SK-N-SH (cell line): ENCODE measurements around the gene FOSB. TPM values are rescaled to one million over a fixed set of nuclear protein-coding genes. Genes with fewer than 3 reads are reported as not detected.

Source experiments
- CTCF ChIA-PET: fragments of 300-600, 350-600 bp; formaldehyde crosslinking; extraction: SDS; loops from one replicate; lab custom pipeline; 2021; lab: Yijun Ruan, JAX
- POLR2A ChIA-PET: fragments of 350-600 bp; sonication (Branson Sonifier 250); formaldehyde crosslinking; extraction: SDS; loops from one replicate; lab custom pipeline; 2020; ENCODE audit warnings: antibody characterized with exemption, inconsistent platforms; lab: Yijun Ruan, JAX
- DNase-seq: peaks from one replicate; pipeline ENCODE4 v3.0.0; 2012
- H2AFZ ChIP-seq: fragments of 200-600 bp; sonication (generic); 2 replicates; pipeline ENCODE4 v1.8.1; 2016; ENCODE audit warnings: antibody characterized with exemption, mild to moderate bottlenecking, low read depth
- H3F3A ChIP-seq: fragments of 200-600 bp; sonication (generic); replicated peaks from 2 replicates; pipeline ENCODE3; 2016; ENCODE audit warnings: antibody characterized with exemption, mild to moderate bottlenecking; ENCODE audit not compliant: insufficient read depth
- H3K27ac ChIP-seq, 2 experiments: fragments of 200-500 bp in 1 of 2; fragments of 200-600 bp in 1 of 2; sonication (Bioruptor generic) in 1 of 2; sonication (generic), shearing (Covaris generic) in 1 of 2; 2 replicates each; pipeline versions ENCODE4 v1.5.1 to v1.6.1; 2014 to 2016; ENCODE audit warnings: low read depth in 2 of 2, inconsistent platforms in 1 of 2, low read length in 1 of 2, mild to moderate bottlenecking in 1 of 2, mixed read lengths in 1 of 2
- H3K27me3 ChIP-seq: fragments of 200-600 bp; sonication (generic), shearing (Covaris generic); 2 replicates; pipeline ENCODE4 v1.6.1; 2016; ENCODE audit warnings: mixed run types; ENCODE audit not compliant: insufficient read depth
- H3K36me3 ChIP-seq, 2 experiments: fragments of 200-500 bp in 1 of 2; fragments of 200-600 bp in 1 of 2; sonication (Bioruptor generic) in 1 of 2; sonication (generic) in 1 of 2; replicated peaks in 1 of 2; 2 replicates each; pipeline versions ENCODE3 to v1.5.1; 2014 to 2016; ENCODE audit warnings: low read length in 1 of 2, mild to moderate bottlenecking in 1 of 2; ENCODE audit not compliant: insufficient read depth in 2 of 2, control insufficient read depth in 1 of 2
- H3K4me1 ChIP-seq, 2 experiments: fragments of 200-500 bp in 1 of 2; fragments of 200-600 bp in 1 of 2; sonication (Bioruptor generic) in 1 of 2; sonication (generic), shearing (Covaris generic) in 1 of 2; 2 replicates each; pipeline versions ENCODE4 v1.5.1 to v1.6.1; 2014 to 2016; ENCODE audit warnings: low read depth in 1 of 2, low read length in 1 of 2, mixed run types in 1 of 2; ENCODE audit not compliant: insufficient read depth in 2 of 2, control insufficient read depth in 1 of 2
- H3K4me2 ChIP-seq: fragments of 200-600 bp; sonication (generic), shearing (Covaris generic); 2 replicates; pipeline ENCODE4 v1.6.1; 2017; ENCODE audit warnings: mixed run types
- H3K4me3 ChIP-seq, 2 experiments: fragments of 200-500 bp in 1 of 2; fragments of 200-600 bp in 1 of 2; sonication (Bioruptor generic) in 1 of 2; sonication (generic), shearing (Covaris generic) in 1 of 2; 2 replicates each; pipeline versions ENCODE4 v1.5.1 to v1.8.1; 2014 to 2016; ENCODE audit warnings: low read depth in 2 of 2, inconsistent platforms in 1 of 2, low read length in 1 of 2, mild to moderate bottlenecking in 1 of 2, mixed read lengths in 1 of 2, moderate library complexity in 1 of 2
- H3K79me2 ChIP-seq: fragments of 200-600 bp; sonication (generic); 2 replicates; pipeline ENCODE4 v1.8.1; 2017; ENCODE audit warnings: mild to moderate bottlenecking; ENCODE audit not compliant: insufficient read depth
- H3K9ac ChIP-seq: fragments of 200-600 bp; sonication (generic); 2 replicates; pipeline ENCODE4 v1.6.1; 2017; ENCODE audit warnings: mixed run types
- H3K9me2 ChIP-seq: fragments of 200-600 bp; sonication (generic); 2 replicates; pipeline ENCODE4 v1.6.1; 2017; ENCODE audit warnings: mixed run types
- H3K9me3 ChIP-seq: fragments of 200-600 bp; sonication (generic); 2 replicates; pipeline ENCODE4 v1.6.1; 2017; ENCODE audit warnings: mixed run types, mild to moderate bottlenecking, moderate library complexity
- H4K20me1 ChIP-seq: fragments of 200-600 bp; sonication (generic); 2 replicates; pipeline ENCODE4 v1.6.1; 2017; ENCODE audit warnings: mild to moderate bottlenecking, mixed run types; ENCODE audit not compliant: insufficient read depth
- ELF1 ChIP-seq: IDR thresholded peaks from 2 replicates; pipeline ENCODE4 v1.4.0; 2012
- EP300 ChIP-seq, 2 experiments: IDR thresholded peaks; 2 replicates each; pipeline versions ENCODE4 v1.4.0 to v1.6.1; 2012; ENCODE audit warnings: borderline replicate concordance in 1 of 2, low read depth in 1 of 2, low read length in 1 of 2
- EZH2phosphoT487 ChIP-seq: fragments of 200-600 bp; sonication (generic); IDR thresholded peaks from 2 replicates; pipeline ENCODE4 v1.6.1; 2017; ENCODE audit warnings: low read depth, mixed run types, mild to moderate bottlenecking, antibody characterized with exemption, moderate library complexity, borderline replicate concordance
- FOSL2 ChIP-seq: IDR thresholded peaks from 2 replicates; pipeline ENCODE4 v1.4.0; 2012; ENCODE audit warnings: low read depth, mild to moderate bottlenecking, moderate library complexity, borderline replicate concordance
- FOXJ3 ChIP-seq: sonication (generic); formaldehyde crosslinking; IDR thresholded peaks from 2 replicates; pipeline ENCODE4 v1.5.1; 2020; ENCODE audit warnings: mild to moderate bottlenecking, missing genetic modification reagents
- FOXM1 ChIP-seq: IDR thresholded peaks from 2 replicates; pipeline ENCODE4 v1.4.0; 2012; ENCODE audit warnings: low read depth, mild to moderate bottlenecking
- GABPA ChIP-seq: IDR thresholded peaks from 2 replicates; pipeline ENCODE4 v1.4.0; 2012; ENCODE audit warnings: low read depth, mild to moderate bottlenecking
- GATA2 ChIP-seq: sonication (generic); formaldehyde crosslinking; IDR thresholded peaks from 2 replicates; pipeline ENCODE4 v1.5.0; 2020; ENCODE audit warnings: mild to moderate bottlenecking, missing genetic modification reagents
- JUND ChIP-seq: IDR thresholded peaks from 2 replicates; pipeline ENCODE4 v1.4.0; 2012
- MXI1 ChIP-seq: IDR thresholded peaks from 2 replicates; pipeline ENCODE4 v1.6.1; 2012; ENCODE audit warnings: mild to moderate bottlenecking, low read depth, low read length, improper control_type of control experiment
- NFIC ChIP-seq: IDR thresholded peaks from 2 replicates; pipeline ENCODE4 v1.4.0; 2012; ENCODE audit warnings: borderline replicate concordance
- POLR2AphosphoS5 ChIP-seq: IDR thresholded peaks from 2 replicates; pipeline ENCODE4 v1.6.1; 2012; ENCODE audit warnings: low read depth, low read length
- RAD21 ChIP-seq: IDR thresholded peaks from 2 replicates; pipeline ENCODE4 v1.6.1; 2012; ENCODE audit warnings: mild to moderate bottlenecking, low read length
- RCOR1 ChIP-seq: fragments of 150-350 bp; IDR thresholded peaks from 2 replicates; pipeline ENCODE4 v1.6.1; 2017; ENCODE audit warnings: antibody characterized with exemption, low read length
- RFX5 ChIP-seq: IDR thresholded peaks from 2 replicates; pipeline ENCODE4 v1.6.1; 2012; ENCODE audit warnings: mild to moderate bottlenecking, improper control_type of control experiment, low read length
- RXRA ChIP-seq: IDR thresholded peaks from 2 replicates; pipeline ENCODE4 v1.4.0; 2012; ENCODE audit warnings: low read depth, mild to moderate bottlenecking, borderline replicate concordance
- SMC3 ChIP-seq: IDR thresholded peaks from 2 replicates; pipeline ENCODE4 v1.6.1; 2012; ENCODE audit warnings: low read depth, low read length, improper control_type of control experiment
- TCF12 ChIP-seq: IDR thresholded peaks from 2 replicates; pipeline ENCODE4 v1.4.0; 2012
- TEAD4 ChIP-seq: IDR thresholded peaks from 2 replicates; pipeline ENCODE4 v1.4.0; 2012; ENCODE audit warnings: mild to moderate bottlenecking, borderline replicate concordance; ENCODE audit not compliant: insufficient read depth
- WGBS: methylation state at CpG from one replicate; pipeline ENCODE4 v1.1.6; 2017; ENCODE audit warnings: low lambda C conversion rate; 5-methylcytosine and 5-hydroxymethylcytosine counted together
- polyA plus RNA-seq, 3 experiments: library from polyadenylated mRNA; depleted of rRNA; stranded (reverse); fragments of >200 nt; gene quantifications; 2 replicates each; pipeline ENCODE4 v1.2.3, GENCODE V29; 2012
- TF ChIP-seq, protein P1 (sequence below): IDR thresholded peaks from 2 replicates; pipeline ENCODE4 v1.4.0; 2012; ENCODE audit warnings: low read depth, borderline replicate concordance
- TF ChIP-seq, protein P2 (sequence below): IDR thresholded peaks from 2 replicates; pipeline ENCODE4; 2012
- TF ChIP-seq, protein P3 (sequence below): IDR thresholded peaks from 2 replicates; pipeline ENCODE4 v1.6.1; 2012; ENCODE audit warnings: mild to moderate bottlenecking, low read depth, low read length, moderate library complexity
- TF ChIP-seq, protein P4 (sequence below): IDR thresholded peaks from 2 replicates; pipeline ENCODE4 v1.4.0; 2012; ENCODE audit warnings: low read depth, borderline replicate concordance
- TF ChIP-seq, protein P5 (sequence below): fragments of 200-600 bp; sonication (generic); IDR thresholded peaks from 2 replicates; pipeline ENCODE4 v1.6.1; 2017; ENCODE audit warnings: antibody characterized with exemption, mild to moderate bottlenecking, moderate library complexity

The FOSB gene
- polyA plus RNA-seq, 1 of the 3 experiments (the other 2 are of a cell fraction) = 78.2 TPM

DNA sequence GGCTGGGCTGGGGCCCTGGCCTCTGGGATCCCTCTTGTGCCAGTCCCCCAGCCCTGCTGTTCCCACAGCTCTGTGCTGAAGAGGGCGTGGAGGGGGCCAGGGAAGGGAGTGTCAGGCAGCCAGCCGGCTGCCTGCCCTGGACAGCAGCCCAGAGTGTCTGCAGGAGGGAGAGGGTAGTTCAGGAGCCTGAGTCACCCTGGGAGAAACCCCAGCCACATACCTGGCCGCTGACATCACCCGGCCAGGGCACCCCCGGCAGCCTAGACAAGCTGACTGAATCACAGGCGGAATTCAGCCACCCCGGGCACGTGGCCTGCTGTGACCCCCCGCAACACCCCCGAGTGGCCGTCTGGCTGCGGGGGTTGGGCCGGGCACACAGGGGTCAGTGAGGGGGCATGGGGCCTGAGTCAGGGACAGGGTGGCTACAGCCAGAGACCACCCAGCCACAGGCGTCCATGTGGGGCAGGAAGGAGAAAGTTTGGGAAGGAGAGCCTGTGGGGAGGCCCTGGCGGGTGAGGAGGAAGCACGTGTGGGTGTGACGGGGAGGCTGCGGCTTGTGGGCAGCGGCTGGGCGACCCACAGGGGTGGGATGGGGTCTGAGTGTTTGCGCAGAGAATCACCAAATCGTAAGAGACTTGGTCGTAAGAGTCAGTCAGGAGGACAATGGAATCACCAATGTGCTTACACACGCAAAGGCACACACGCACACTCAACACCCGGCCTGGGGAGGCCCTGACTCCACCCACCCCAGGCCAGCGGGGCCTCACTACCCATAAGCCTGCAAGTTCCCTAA, 11.9 kb upstream of the FOSB start:
- Histone ChIP-seq H3K4me2 (peak overlapping the region; percentile 72), H3K36me3 (no peaks in the 10 kb centered on the region), H3K27ac (peak overlapping the region; percentile 6 to 95; a peak in 3 of 4 replicates), H3K4me1 (peaks cover 12 to 17% of the 10 kb centered on the region in 2 experiments; a peak in 2 of 4 replicates), H3K9ac (peak overlapping the region; percentile 79), H3K79me2 (no peaks in the 10 kb centered on the region), H3K27me3 (no peaks in the 10 kb centered on the region), H3K4me3 (peak overlapping the region in 1 of 2 experiments; percentile 24; a peak in 1 of 4 replicates), H3K9me3 (no peaks in the 10 kb centered on the region), H3K9me2 (no peaks in the 10 kb centered on the region), H4K20me1 (no peaks in the 10 kb centered on the region), H3F3A (peaks cover 21% of the 10 kb centered on the region), H2AFZ (peak overlapping the region; percentile 60)
- DNase-seq = peak; percentile 71
- ChIA-PET POLR2A (interaction anchor here (1.0 kb wide), 1 partner anchor 11 kb away, joined by 5 read pairs; the partner anchor contains the start of gene FOSB), CTCF (interaction anchor here (1.3 to 5.2 kb wide), 5 partner anchors 16 to 30 kb away, joined by 4 to 27 read pairs (median 13); no protein-coding TSS in a partner anchor)
- 22% methylated on average over 19 of the region's 27 CpGs for WGBS
- TF ChIP-seq MXI1 (no peak; the same call in 1 of the 2 replicates), RFX5 (no peak), TEAD4 (peak; percentile 100), FOXJ3 (CRISPR knock-in tag) (no peak), EP300 (IDR thresholded peaks at IDR 0.05; ENCODE audit: borderline replicate concordance in 1 of 2, low read depth in 1 of 2, low read length in 1 of 2) (peak in 1 of 2 experiments; percentile 88; a peak in 1 of 4 replicates), RXRA (peak; percentile 100), NFIC (peak; percentile 95), JUND (peak; percentile 100), ELF1 (0 out of 2 replicates have a peak, but pooled peaks have one; percentile 43), SMC3 (no peak), EZH2phosphoT487 (no peak), FOXM1 (peak; percentile 80; the same call in 1 of the 2 replicates), POLR2AphosphoS5 (peak; percentile 83; the same call in 1 of the 2 replicates), RAD21 (no peak), RCOR1 (no peak), GABPA (peak; percentile 44), GATA2 (CRISPR knock-in tag) (no peak), FOSL2 (peak; percentile 100), TCF12 (peak; percentile 95)
- TF ChIP-seq, protein P1, sequence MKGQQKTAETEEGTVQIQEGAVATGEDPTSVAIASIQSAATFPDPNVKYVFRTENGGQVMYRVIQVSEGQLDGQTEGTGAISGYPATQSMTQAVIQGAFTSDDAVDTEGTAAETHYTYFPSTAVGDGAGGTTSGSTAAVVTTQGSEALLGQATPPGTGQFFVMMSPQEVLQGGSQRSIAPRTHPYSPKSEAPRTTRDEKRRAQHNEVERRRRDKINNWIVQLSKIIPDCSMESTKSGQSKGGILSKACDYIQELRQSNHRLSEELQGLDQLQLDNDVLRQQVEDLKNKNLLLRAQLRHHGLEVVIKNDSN = peak; percentile 91
- TF ChIP-seq, protein P2, sequence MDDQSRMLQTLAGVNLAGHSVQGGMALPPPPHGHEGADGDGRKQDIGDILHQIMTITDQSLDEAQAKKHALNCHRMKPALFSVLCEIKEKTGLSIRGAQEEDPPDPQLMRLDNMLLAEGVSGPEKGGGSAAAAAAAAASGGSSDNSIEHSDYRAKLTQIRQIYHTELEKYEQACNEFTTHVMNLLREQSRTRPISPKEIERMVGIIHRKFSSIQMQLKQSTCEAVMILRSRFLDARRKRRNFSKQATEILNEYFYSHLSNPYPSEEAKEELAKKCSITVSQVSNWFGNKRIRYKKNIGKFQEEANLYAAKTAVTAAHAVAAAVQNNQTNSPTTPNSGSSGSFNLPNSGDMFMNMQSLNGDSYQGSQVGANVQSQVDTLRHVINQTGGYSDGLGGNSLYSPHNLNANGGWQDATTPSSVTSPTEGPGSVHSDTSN = peak; percentile 89
- TF ChIP-seq, protein P3, sequence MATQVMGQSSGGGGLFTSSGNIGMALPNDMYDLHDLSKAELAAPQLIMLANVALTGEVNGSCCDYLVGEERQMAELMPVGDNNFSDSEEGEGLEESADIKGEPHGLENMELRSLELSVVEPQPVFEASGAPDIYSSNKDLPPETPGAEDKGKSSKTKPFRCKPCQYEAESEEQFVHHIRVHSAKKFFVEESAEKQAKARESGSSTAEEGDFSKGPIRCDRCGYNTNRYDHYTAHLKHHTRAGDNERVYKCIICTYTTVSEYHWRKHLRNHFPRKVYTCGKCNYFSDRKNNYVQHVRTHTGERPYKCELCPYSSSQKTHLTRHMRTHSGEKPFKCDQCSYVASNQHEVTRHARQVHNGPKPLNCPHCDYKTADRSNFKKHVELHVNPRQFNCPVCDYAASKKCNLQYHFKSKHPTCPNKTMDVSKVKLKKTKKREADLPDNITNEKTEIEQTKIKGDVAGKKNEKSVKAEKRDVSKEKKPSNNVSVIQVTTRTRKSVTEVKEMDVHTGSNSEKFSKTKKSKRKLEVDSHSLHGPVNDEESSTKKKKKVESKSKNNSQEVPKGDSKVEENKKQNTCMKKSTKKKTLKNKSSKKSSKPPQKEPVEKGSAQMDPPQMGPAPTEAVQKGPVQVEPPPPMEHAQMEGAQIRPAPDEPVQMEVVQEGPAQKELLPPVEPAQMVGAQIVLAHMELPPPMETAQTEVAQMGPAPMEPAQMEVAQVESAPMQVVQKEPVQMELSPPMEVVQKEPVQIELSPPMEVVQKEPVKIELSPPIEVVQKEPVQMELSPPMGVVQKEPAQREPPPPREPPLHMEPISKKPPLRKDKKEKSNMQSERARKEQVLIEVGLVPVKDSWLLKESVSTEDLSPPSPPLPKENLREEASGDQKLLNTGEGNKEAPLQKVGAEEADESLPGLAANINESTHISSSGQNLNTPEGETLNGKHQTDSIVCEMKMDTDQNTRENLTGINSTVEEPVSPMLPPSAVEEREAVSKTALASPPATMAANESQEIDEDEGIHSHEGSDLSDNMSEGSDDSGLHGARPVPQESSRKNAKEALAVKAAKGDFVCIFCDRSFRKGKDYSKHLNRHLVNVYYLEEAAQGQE = peak; percentile 83
- TF ChIP-seq, protein P4, sequence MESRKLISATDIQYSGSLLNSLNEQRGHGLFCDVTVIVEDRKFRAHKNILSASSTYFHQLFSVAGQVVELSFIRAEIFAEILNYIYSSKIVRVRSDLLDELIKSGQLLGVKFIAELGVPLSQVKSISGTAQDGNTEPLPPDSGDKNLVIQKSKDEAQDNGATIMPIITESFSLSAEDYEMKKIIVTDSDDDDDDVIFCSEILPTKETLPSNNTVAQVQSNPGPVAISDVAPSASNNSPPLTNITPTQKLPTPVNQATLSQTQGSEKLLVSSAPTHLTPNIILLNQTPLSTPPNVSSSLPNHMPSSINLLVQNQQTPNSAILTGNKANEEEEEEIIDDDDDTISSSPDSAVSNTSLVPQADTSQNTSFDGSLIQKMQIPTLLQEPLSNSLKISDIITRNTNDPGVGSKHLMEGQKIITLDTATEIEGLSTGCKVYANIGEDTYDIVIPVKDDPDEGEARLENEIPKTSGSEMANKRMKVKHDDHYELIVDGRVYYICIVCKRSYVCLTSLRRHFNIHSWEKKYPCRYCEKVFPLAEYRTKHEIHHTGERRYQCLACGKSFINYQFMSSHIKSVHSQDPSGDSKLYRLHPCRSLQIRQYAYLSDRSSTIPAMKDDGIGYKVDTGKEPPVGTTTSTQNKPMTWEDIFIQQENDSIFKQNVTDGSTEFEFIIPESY = peak; percentile 92
- TF ChIP-seq, protein P5, sequence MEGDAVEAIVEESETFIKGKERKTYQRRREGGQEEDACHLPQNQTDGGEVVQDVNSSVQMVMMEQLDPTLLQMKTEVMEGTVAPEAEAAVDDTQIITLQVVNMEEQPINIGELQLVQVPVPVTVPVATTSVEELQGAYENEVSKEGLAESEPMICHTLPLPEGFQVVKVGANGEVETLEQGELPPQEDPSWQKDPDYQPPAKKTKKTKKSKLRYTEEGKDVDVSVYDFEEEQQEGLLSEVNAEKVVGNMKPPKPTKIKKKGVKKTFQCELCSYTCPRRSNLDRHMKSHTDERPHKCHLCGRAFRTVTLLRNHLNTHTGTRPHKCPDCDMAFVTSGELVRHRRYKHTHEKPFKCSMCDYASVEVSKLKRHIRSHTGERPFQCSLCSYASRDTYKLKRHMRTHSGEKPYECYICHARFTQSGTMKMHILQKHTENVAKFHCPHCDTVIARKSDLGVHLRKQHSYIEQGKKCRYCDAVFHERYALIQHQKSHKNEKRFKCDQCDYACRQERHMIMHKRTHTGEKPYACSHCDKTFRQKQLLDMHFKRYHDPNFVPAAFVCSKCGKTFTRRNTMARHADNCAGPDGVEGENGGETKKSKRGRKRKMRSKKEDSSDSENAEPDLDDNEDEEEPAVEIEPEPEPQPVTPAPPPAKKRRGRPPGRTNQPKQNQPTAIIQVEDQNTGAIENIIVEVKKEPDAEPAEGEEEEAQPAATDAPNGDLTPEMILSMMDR = no peak
